ENCODE measurements around the gene C13orf46.

Gene C13orf46

GRCh38 chr13:114009590-114010400 is 35.9 kb upstream of the C13orf46 start:
- no peak for DNase-seq (ENCODE audit: low spot score)

GRCh38 chr13:114008964-114009589 is 35.2 kb upstream of the C13orf46 start:
- DNase-seq (ENCODE audit: low spot score): no peak

- DNase-seq (ENCODE audit: low spot score): no peak
These were observed 33.7 kb upstream of the C13orf46 start for GRCh38 chr13:114007566-114007965.

GRCh38 chr13:114005206-114005724 is 31.4 kb upstream of the C13orf46 start:
- no peak for DNase-seq (ENCODE audit: low spot score)

- no peak for DNase-seq (ENCODE audit: low spot score)
These were observed 30.7 kb upstream of the C13orf46 start for GRCh38 chr13:114004420-114005205.

GRCh38 chr13:114002771-114003321 is 29.0 kb upstream of the C13orf46 start:
- DNase-seq (ENCODE audit: low spot score): no peak

GRCh38 chr13:114002009-114002544 is 28.2 kb upstream of the C13orf46 start:
- DNase-seq (ENCODE audit: low spot score): no peak

- no peak for DNase-seq (ENCODE audit: low spot score)
These were observed 27.6 kb upstream of the C13orf46 start for GRCh38 chr13:114001331-114002008.

GRCh38 chr13:114000151-114001040 is 26.5 kb upstream of the C13orf46 start:
- no peak for DNase-seq (ENCODE audit: low spot score)

GRCh38 chr13:113999618-113999910 is 25.7 kb upstream of the C13orf46 start:
- no peak for DNase-seq (ENCODE audit: low spot score)

- no peak for DNase-seq (ENCODE audit: low spot score)
These were observed 25.1 kb upstream of the C13orf46 start for GRCh38 chr13:113998781-113999617.

- no peak for DNase-seq (ENCODE audit: low spot score)
These were observed 24.2 kb upstream of the C13orf46 start for GRCh38 chr13:113997845-113998751.

GRCh38 chr13:113996912-113997745 is 23.3 kb upstream of the C13orf46 start:
- no peak for DNase-seq (ENCODE audit: low spot score)

- no peak for DNase-seq (ENCODE audit: low spot score)
These were observed 22.4 kb upstream of the C13orf46 start for GRCh38 chr13:113996081-113996911.

- DNase-seq (ENCODE audit: low spot score): no peak
These were observed 21.2 kb upstream of the C13orf46 start for GRCh38 chr13:113995051-113995601.

GRCh38 chr13:113992276-113993005 is 18.6 kb upstream of the C13orf46 start:
- DNase-seq (ENCODE audit: low spot score): no peak
